HG03066 (cell line): ENCODE measurements around the gene EMX1.

Experiments used
- ATAC-seq: cut with Tn5 transposase; IDR thresholded peaks from one replicate; pipeline ENCODE4 v1.9.1; 2021; ENCODE audit warnings: low read depth; ENCODE audit not compliant: unreplicated experiment

EMX1 gene

GRCh38 chr2:72924353-72925240 is 7.3 kb downstream of the EMX1 start:
- ATAC-seq, result no peak

GRCh38 chr2:72925328-72925943 is 8.1 kb downstream of the EMX1 start:
- ATAC-seq, result no peak

- no peak for ATAC-seq
Observed at GRCh38 chr2:72926368-72926767, 9.0 kb downstream of the EMX1 start.

- ATAC-seq, result no peak
Observed at GRCh38 chr2:72926811-72927465, 9.6 kb downstream of the EMX1 start.

- no peak for ATAC-seq
Observed at GRCh38 chr2:72927619-72928550, 10.6 kb downstream of the EMX1 start.

- no peak for ATAC-seq
Observed at GRCh38 chr2:72929010-72929409, 11.7 kb downstream of the EMX1 start.

- ATAC-seq, result no peak
Observed at GRCh38 chr2:72931280-72931910, 14.1 kb downstream of the EMX1 start.

GRCh38 chr2:72932045-72932740 is 14.9 kb downstream of the EMX1 start:
- no peak for ATAC-seq

GRCh38 chr2:72932805-72933204 is 15.5 kb downstream of the EMX1 start:
- ATAC-seq, result no peak

GRCh38 chr2:72933207-72933606 is 15.9 kb downstream of the EMX1 start:
- ATAC-seq, result no peak

GRCh38 chr2:72933646-72934151 is 16.4 kb downstream of the EMX1 start:
- ATAC-seq, result no peak

- ATAC-seq, result no peak
Observed at GRCh38 chr2:72934683-72935610, 17.6 kb downstream of the EMX1 start.

GRCh38 chr2:72935611-72935957 is 18.3 kb downstream of the EMX1 start:
- no peak for ATAC-seq

GRCh38 chr2:72936660-72937355 is 19.5 kb downstream of the EMX1 start:
- no peak for ATAC-seq

- ATAC-seq, result no peak
Observed at GRCh38 chr2:72937356-72937669, 20.0 kb downstream of the EMX1 start.

- no peak for ATAC-seq
Observed at GRCh38 chr2:72938455-72938854, 21.1 kb downstream of the EMX1 start.

GRCh38 chr2:72940361-72940760 is 23.0 kb downstream of the EMX1 start:
- ATAC-seq, result no peak

- no peak for ATAC-seq
Observed at GRCh38 chr2:72940786-72941185, 23.5 kb downstream of the EMX1 start.
